HG02610 (cell line): ENCODE data around the gene ABCA2.

ENCODE experiments used
- ATAC-seq: cut with Tn5 transposase; IDR thresholded peaks from one replicate; pipeline ENCODE4 v1.9.1; 2021; ENCODE audit warnings: mild to moderate bottlenecking, moderate library complexity; ENCODE audit not compliant: unreplicated experiment

ABCA2 gene

DNA sequence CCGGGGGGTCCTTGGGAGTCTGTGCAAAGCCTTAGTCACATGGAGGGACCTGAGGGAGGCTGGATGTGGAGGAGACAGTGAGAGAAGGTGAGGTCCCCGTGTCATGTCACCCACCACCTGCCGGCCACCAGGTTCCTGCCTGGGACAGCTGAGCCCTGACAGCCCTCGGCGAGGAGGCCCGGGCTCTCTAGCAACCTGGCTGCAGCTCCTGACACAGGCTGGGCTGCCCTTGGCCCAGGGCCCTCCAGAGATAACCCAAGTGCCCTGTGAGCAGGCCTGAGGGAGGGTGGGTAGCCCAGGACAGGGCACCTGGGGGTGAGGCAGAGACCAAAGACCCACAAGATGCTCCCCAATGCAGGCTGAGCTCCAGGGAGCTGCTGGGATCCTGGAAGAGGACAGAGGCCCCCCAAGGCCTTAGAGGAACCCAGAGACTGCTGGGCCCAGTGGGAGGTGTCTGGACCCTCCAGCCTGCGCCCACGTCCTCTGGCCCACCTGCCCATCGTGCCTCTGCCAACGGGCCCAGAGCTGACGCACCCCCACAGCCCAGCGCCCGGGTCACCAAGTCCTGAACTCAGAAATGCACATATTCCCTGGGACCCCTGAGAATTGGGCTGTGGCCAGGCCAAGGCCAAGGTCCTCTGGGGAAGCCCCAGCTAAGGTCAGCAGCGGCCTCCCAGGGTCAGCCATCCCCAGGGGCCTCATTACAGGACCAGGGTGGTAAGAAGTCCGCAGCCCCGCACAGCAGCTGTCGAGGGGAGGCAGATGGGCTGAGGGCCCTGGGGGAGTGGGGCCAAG lies 59.5 kb downstream of the ABCA2 start:
- no peak for ATAC-seq

DNA sequence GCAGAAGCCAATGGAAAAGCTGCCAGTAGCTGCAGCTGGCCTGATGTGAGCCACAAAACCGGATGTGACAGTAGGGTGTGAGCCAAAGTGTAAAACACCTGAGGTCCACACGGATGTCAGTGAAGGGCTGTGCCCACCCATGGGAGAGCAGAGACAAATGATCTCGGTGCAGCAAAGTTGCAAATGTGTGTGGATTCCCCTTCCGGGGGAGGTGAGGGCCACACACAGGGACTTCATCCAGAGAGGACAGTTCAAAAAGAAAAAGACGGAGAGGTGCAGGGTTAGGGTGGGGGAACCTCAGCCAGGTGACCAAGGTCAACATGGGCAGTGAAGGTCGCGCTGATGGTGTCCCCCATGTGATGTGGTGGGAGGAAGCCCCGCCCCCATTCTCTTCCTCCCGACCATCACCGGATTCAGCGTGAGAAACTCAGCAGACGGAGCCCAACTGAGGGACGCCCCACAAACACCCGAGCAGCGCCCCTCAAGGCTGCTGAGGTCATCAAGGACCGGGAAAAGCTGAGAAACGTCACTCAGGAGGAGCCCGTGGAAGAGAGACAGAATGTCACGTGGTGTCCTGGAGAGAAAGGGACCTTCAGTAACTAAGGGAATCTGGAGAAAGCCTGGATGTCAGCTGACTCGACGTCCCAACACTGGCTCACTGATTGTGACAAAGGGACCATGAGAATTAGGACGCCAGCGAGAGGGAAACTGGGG lies 62.1 kb downstream of the ABCA2 start:
- ATAC-seq = no peak

DNA sequence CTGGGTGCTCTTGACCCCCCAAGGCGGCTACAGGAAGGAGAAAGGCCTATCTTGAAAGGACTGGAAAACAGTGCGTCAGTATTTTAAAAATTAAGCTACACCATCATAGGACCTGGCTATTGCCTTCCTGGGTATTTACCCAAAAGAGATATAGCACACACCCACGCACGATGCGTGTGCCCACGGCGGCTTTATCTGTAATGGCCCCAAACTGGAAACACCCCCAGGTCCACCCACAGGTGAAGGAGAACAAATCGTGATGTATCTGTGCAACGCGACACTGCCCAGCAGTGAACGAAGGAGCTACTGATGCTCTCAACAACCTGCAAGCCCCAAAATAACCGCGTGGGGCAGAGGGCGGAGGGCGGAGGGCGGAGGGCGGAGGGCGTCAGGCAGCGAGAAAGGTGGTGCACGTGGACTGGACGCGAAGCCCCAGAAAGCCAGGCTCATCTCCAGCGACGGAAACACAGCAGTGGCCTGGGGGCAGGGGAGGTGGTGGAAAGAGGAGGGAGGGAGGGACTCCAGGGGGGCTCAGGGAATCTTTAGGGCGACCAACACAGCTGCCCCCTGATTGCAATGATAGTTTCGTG lies 63.1 kb downstream of the ABCA2 start:
- ATAC-seq = no peak

DNA sequence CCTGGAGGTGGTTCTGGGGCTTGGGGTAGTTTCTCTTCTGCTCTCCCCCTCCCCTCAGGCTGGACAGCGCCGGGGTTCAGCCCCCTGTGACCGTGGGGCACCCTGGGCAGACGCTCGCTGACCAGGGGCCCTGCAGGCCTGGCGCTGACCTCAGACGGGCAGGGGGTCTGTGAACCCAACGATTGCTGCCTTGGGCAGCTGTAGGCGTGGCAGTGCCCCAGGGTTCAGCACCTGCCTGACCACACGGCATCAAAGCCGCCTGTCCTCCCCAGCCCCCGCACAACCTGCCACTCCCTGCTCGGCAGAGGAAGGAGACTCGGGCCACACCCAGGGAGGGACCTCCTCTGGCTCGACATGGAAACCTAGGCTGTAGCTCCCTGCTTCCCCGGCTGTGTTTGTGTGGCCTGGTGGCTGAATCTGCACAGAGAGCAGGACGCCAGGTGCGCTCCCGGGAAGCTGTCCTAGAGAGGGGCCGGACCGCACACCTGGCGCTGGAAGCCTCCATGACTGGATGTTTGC lies 63.8 kb downstream of the ABCA2 start:
- ATAC-seq = no peak

DNA sequence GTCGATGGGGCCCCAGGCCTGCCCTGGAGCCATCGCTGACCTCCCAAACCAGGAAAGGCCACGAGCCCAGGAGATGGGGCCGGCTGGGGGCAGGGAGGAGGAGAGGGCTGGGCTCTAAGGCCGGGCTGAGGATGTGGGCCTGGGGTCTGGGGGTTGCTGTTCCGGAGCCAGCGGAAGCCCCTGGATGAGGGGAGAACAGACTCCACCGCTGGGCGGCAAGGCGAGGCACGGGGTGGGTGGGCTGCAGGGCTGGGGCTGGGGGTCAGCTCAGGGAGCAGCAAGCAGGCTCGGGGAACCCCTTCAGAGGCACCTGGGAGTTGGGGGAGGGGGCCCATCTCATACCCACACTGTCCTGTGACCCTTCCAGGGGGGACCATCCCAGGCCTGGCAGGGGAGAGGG lies 64.3 kb downstream of the ABCA2 start:
- no peak for ATAC-seq

DNA sequence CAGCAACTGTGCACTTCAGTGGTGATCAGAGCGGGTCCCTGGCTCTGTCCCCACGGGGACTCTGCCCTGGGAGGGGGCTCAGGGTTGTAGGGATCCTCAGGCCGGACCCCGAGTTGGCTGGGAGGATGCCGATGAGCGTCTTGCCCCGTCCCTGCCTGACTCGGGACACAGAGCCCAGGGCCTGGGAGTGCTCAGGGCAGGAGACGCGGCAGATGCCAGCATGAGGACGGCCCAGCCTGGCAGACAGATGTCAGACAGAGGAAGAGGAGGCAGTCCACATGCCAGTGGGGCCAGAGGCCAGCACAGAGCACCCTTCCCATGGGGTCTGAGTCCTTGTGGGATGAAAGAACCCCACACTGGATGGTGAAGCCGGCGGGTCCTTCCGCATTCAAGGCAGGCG lies 64.7 kb downstream of the ABCA2 start:
- no peak for ATAC-seq

DNA sequence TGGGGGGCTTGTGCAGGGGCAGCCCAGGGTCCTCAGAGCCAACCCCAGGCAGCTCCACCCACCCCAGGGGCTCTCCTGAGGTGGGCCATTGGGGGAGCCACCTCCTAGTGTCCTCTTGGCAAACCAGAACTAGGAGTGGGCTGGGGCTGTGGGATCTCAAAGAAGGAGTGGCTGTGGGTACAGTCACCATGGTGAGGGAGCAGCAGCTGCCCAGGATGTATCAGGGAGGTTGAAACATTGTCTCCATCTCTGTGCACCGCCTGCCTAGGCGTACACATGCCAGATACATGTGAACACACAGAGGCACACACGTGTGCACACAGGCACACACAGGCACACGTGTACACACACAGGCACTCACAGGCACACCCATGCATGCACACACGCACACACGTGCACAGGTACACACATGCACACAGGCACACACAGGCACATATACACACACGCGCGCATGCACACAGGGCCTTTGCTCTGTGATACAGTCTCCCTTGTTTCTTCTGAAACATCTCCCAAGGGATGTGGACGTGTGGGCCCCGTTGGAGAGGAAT lies 65.3 kb downstream of the ABCA2 start:
- ATAC-seq = no peak

DNA sequence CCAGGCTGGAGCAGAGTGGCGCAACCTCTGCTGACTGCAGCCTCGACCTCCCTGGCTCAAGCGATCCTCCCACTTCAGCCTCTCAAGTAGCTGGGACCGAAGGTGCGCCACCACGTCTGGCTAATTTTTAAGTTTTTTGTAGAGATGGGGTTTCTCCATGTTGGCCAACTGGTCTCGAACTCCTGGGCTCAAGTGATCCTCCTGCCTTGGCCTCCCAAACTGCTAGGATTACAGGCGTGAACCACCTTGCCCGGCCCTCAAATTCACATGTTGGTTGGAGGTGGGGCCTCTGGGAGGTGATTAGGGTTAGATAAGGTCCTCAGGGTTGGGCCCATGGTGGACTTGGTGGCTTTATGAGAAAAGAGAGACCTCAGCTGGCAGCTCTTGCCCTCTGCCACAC lies 65.9 kb downstream of the ABCA2 start:
- no peak for ATAC-seq

DNA sequence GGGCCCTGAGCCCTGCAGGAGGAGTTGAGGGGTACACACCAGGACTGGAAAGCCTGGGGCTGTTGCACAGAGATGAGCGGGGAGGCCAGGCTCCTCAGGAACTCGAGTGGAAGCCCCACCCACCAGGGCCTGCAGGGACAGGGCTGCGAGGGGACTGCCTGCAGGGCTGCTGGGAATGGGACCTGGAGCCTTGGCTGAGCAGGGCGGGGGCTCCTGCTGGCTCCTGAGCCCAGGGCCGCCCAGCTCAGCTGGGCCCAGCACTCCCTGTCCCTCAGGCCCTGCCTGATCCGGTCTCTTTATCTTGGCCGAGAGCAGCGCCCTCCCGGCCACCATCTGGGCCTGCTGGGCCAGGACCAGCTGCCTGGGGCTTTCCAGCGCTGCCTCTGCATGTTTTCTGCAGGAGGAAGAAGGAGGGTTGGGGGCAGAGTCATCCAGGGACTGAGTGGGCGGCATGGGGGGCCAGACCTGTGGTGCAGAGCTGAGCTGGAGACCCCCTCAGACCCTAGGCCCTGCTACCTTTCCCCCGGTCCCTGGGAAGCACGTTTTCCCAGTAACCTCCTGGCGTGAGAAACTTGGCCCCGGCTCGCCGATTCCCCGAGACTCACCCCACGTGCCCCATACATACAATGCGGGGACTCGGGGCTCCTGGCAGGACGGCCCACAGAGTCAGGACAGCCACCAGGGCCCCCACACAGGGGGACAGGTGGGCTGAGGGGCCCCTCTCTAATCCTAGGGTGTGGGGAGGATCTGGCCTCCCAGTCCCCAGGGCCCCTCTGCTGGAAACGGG lies 66.6 kb downstream of the ABCA2 start:
- no peak for ATAC-seq

DNA sequence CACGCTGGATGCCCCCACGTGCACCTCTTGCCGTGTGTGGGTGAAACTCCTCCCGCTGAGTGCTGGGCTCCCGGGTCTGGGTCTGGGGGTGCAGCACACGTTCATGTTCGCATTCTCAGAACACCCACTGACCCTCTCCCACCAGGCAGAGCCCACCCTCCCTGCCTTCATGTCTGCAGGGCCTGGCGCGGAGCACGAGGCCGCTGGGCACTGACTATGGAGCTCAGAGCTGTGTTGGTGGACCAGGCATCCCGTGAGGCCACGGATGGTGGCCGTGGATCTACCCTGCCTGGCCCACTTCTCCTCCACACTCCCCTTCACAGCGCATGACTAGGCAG lies 67.1 kb downstream of the ABCA2 start:
- ATAC-seq = no peak

DNA sequence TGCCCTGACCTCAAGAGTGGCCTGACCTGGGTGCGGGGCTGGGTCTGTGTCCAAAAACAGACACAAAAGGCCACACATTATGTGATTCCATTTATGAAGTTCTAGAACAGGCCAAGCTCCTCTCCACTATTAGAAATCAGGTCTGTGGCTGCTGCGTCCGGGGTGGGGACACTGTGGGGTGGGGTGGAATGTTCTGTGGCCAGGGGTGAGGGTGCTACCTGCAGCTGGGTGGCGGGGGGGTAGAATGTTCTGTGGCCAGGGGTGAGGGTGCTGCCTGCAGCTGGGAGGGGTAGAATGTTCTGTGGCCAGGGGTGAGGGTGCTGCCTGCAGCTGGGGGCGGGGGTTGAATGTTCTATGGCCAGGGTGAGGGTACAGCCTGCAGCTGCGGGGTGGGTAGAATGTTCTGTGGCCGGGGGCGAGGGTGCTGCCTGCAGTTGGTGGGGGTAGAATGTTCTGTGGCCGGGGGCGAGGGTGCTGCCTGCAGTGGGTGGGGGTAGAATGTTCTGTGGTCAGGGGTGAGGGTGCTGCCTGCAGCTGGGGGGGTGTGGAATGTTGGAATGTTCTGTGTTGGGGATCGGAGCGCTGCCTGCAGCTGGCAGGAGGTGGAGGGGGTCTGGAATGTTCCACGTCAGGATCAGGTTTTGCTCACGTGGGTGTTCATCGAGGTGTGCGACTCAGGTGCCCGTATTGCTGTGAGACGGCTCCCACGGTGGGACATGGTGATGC lies 67.7 kb downstream of the ABCA2 start:
- ATAC-seq = no peak

DNA sequence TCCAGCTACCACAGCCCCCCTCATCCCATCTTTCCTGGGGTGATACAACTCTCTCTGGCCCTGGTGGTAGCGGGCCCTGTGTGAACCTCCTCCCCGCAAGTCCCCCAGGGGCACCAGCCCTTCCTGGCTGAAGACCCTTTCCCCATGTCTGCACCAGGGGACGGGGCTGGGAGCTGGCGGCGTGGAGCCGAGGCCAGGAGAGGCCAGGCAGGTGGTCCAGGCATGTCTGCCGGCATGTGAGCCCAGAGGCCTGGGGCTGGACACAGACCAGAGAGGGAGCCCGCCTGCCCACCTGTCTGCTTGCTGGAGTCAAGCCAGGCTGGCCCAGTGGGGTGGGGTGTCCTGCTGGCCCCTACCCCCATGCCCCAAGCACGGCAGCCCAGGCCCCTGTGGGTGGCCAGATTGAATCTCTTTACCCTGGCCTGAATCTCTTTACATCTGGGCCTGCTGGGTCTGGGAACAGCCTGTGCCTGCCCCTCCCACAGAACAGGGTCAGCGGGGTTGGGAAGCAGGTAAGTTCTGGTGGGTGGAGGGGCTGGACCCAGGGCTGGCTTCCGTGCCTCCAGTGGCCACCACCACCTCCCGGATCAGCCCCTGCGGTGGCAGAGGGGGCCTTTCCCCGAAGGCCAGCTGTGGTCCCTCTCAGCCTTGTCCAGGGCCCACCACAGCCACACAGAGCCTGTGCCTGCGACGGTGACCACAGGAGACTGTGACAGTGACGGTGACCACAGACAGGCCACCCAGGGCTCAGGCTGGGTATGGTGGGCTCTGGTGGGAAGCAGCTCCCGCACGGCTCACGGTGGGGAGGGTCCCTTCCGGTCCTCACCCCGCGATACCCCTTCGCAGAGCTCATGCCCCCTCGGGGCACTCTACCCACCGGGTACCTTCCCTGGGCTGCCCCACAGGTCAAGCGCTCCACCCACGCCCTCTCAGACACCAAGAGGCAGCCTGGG lies 68.9 kb downstream of the ABCA2 start:
- no peak for ATAC-seq

DNA sequence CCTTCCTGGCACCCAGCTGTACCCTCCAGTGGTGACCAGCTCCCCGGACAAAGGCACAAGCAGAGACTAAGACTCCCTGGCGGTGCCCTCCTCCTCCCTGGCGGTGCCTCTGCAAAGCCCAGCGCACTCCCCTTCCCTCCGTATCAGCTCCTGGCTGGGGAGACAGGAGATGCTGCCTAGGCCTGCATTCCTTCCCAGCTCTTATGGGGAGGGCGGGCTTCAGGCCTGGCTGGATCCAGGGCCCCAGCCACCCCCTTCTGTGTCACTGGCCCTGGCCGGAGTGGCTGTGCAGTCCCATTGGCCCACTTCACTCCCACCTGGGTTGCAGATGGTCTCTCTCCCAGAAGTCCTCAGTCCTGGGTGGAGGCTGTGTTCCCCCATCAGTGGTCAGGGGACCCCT lies 69.6 kb downstream of the ABCA2 start:
- no peak for ATAC-seq

DNA sequence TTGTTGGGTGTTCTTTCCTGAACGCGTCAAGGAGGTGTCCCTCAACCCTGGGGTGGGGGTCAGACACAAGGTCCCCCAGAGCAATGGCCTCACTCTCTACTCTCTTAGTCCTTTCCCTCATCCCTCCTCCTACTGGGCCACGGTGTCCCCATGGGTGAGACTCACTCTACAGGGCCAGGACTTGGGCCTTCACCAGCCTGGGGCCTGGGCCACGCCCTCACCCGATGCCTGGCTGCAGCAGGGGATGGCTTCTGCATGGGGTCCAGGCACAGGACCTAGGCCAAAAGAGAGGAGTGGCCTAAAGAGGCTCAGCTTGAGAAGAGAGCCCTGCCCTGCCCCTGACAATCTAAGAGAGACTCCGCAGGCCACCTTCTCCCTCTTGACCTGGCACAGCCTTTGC lies 70.1 kb downstream of the ABCA2 start:
- no peak for ATAC-seq

DNA sequence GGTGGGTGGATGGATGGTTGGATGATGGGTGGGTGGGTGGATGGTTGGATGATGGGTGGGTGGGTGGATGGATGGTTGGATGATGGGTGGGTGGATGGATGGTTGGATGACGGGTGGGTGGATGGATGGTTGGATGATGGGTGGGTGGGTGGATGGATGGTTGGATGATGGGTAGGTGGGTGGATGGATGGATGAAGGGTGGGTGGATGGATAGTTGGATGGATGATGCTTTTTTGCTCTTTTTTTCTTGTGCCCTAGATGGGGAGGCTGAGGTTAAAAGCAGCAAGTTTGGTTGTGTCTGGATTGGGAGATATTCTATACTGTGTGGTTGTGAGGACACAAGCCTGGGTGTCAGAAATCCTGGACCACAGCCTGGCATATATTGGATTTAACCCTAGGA lies 70.6 kb downstream of the ABCA2 start:
- ATAC-seq = no peak
